Tibial nerve (tissue), 3 donors: ENCODE results near the gene CPB1.

ENCODE experiments used
- POLR2A ChIP-seq, 2 donors: fragments of 450-650 bp; IDR thresholded peaks; one replicate each; pipeline ENCODE4 v1.6.1; 2017; ENCODE audit warnings: antibody characterized with exemption in 2 of 2, mild to moderate bottlenecking in 2 of 2, moderate library complexity in 2 of 2
- TF ChIP-seq, protein P1 (sequence below), 5 experiments: fragments of 200-600 bp in 3 of 5; fragments of 450-650 bp in 2 of 5; sonication (generic) in 3 of 5; IDR thresholded peaks; one replicate each; pipeline ENCODE4 v1.5.1; 2016 to 2019; ENCODE audit warnings: antibody characterized with exemption in 5 of 5, mild to moderate bottlenecking in 3 of 5, moderate library complexity in 2 of 5

DNA sequence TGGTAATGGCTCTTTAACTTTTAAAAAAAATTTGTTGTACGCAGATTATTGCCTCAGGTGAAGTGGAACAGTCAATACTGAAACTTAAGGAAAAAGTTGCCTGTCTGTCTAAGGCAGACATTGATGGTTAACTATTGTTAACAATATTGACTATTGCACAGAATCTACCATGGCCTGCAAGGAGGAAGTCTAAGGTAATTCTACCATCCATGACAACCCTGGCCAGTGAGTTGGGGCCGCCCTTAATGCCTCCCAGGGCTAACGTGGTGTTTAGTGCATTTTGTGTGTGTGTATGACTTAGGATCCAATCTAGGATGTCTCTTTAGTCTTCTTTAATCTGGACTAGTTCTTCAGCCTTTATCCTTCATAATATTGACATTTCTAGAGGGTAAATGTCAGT, 2.1 kb upstream of the CPB1 start:
- TF ChIP-seq, protein P1, sequence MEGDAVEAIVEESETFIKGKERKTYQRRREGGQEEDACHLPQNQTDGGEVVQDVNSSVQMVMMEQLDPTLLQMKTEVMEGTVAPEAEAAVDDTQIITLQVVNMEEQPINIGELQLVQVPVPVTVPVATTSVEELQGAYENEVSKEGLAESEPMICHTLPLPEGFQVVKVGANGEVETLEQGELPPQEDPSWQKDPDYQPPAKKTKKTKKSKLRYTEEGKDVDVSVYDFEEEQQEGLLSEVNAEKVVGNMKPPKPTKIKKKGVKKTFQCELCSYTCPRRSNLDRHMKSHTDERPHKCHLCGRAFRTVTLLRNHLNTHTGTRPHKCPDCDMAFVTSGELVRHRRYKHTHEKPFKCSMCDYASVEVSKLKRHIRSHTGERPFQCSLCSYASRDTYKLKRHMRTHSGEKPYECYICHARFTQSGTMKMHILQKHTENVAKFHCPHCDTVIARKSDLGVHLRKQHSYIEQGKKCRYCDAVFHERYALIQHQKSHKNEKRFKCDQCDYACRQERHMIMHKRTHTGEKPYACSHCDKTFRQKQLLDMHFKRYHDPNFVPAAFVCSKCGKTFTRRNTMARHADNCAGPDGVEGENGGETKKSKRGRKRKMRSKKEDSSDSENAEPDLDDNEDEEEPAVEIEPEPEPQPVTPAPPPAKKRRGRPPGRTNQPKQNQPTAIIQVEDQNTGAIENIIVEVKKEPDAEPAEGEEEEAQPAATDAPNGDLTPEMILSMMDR (IDR thresholded peaks at IDR 0.05) = no peak
- TF ChIP-seq POLR2A (IDR thresholded peaks at IDR 0.05) = no peak
